GM23338 (cell line): ENCODE measurements around the gene SENP6. TPM values are rescaled to one million over a fixed set of nuclear protein-coding genes. Genes with fewer than 3 reads are reported as not detected.

ENCODE experiments used
- ATAC-seq: fragments of 200-7000 bp; cut with Tn5 transposase; 3 replicates; pipeline ENCODE4 v1.9.1; 2020
- DNase-seq: peaks from one replicate; pipeline ENCODE4 v3.0.0-alpha.2; 2015; ENCODE audit warnings: low spot score
- H2AFZ ChIP-seq: fragments of 200-600 bp; sonication (generic); 2 replicates; pipeline ENCODE4 v1.8.0; 2016; ENCODE audit warnings: antibody characterized with exemption, mild to moderate bottlenecking, moderate library complexity
- H3F3A ChIP-seq: fragments of 200-600 bp; sonication (generic); replicated peaks from 2 replicates; pipeline ENCODE4 v1.8.0; 2017; ENCODE audit warnings: antibody characterized with exemption, mixed run types, low read depth
- H3K27ac ChIP-seq: fragments of 200-600 bp; sonication (generic); 2 replicates; pipeline ENCODE4 v1.6.1; 2016; ENCODE audit warnings: low read depth
- H3K27me3 ChIP-seq: fragments of 200-600 bp; sonication (generic); 2 replicates; pipeline ENCODE4 v1.8.0; 2016; ENCODE audit warnings: mild to moderate bottlenecking, mixed run types, moderate library complexity; ENCODE audit not compliant: insufficient read depth
- H3K36me3 ChIP-seq: fragments of 200-600 bp; sonication (generic); 2 replicates; pipeline ENCODE4 v1.8.0; 2016; ENCODE audit warnings: mild to moderate bottlenecking; ENCODE audit not compliant: insufficient read depth
- H3K4me1 ChIP-seq: fragments of 200-600 bp; sonication (generic); 2 replicates; pipeline ENCODE4 v1.8.0; 2016; ENCODE audit warnings: mild to moderate bottlenecking, moderate library complexity; ENCODE audit not compliant: insufficient read depth
- H3K4me2 ChIP-seq: fragments of 200-600 bp; sonication (generic); 2 replicates; pipeline ENCODE4 v1.7.1; 2017; ENCODE audit warnings: mixed run types
- H3K4me3 ChIP-seq: fragments of 200-600 bp; sonication (generic); 2 replicates; pipeline ENCODE4 v1.6.1; 2016; ENCODE audit warnings: mixed run types
- H3K79me2 ChIP-seq: fragments of 200-600 bp; sonication (generic); replicated peaks from 2 replicates; pipeline ENCODE4 v1.8.0; 2017; ENCODE audit warnings: mild to moderate bottlenecking; ENCODE audit not compliant: insufficient read depth
- H3K9me2 ChIP-seq: fragments of 200-600 bp; sonication (generic); 2 replicates; pipeline ENCODE4 v1.8.0; 2017; ENCODE audit not compliant: insufficient read depth
- H4K20me1 ChIP-seq: fragments of 200-600 bp; sonication (generic); replicated peaks from 2 replicates; pipeline ENCODE4 v1.8.0; 2017; ENCODE audit warnings: mild to moderate bottlenecking; ENCODE audit not compliant: insufficient read depth
- H3K27ac Mint-ChIP-seq: 2 replicates; pipeline ENCODE4 v1.8.0; 2020; ENCODE audit warnings: inconsistent platforms, mild to moderate bottlenecking, moderate library complexity, mixed read lengths
- H3K27me3 Mint-ChIP-seq: 3 replicates; pipeline ENCODE4 v1.8.0; 2022; ENCODE audit warnings: low read depth, mild to moderate bottlenecking, moderate library complexity, mixed read lengths, inconsistent platforms; ENCODE audit not compliant: insufficient read depth, poor library complexity
- H3K36me3 Mint-ChIP-seq: 3 replicates; pipeline ENCODE4 v1.8.0; 2021; ENCODE audit warnings: low read depth, mild to moderate bottlenecking, inconsistent platforms, moderate library complexity, mixed read lengths
- H3K4me1 Mint-ChIP-seq: 3 replicates; pipeline ENCODE4 v1.8.0; 2020; ENCODE audit warnings: mild to moderate bottlenecking, inconsistent platforms, mixed read lengths
- H3K4me3 Mint-ChIP-seq: 3 replicates; pipeline ENCODE4 v1.8.0; 2021; ENCODE audit warnings: moderate library complexity, mild to moderate bottlenecking, inconsistent platforms, mixed read lengths
- H3K9me3 Mint-ChIP-seq: 3 replicates; pipeline ENCODE4 v1.8.0; 2020; ENCODE audit warnings: moderate library complexity, mild to moderate bottlenecking, inconsistent platforms, mixed read lengths
- CREB1 ChIP-seq: fragments of 250-450 bp; sonication (Bioruptor Pico); IDR thresholded peaks from 2 replicates; pipeline ENCODE4 v1.5.0; 2020; ENCODE audit warnings: low read depth, mild to moderate bottlenecking, moderate library complexity
- EZH2 ChIP-seq: fragments of 200-600 bp; sonication (generic); IDR thresholded peaks from one replicate; pipeline ENCODE4 v1.8.0; 2017; ENCODE audit warnings: antibody characterized with exemption, mild to moderate bottlenecking, low read depth; ENCODE audit not compliant: unreplicated experiment
- EZH2phosphoT487 ChIP-seq: fragments of 200-600 bp; sonication (generic); IDR thresholded peaks from one replicate; pipeline ENCODE4 v1.8.1; 2018; ENCODE audit warnings: antibody characterized with exemption; ENCODE audit not compliant: unreplicated experiment
- JUNB ChIP-seq: IDR thresholded peaks from one replicate; pipeline ENCODE4 v1.6.1; 2016; ENCODE audit warnings: antibody characterized with exemption; ENCODE audit not compliant: unreplicated experiment
- NANOG ChIP-seq: IDR thresholded peaks from 2 replicates; pipeline ENCODE4 v1.6.1; 2016; ENCODE audit warnings: antibody characterized with exemption, borderline replicate concordance
- POLR2AphosphoS5 ChIP-seq: IDR thresholded peaks from 2 replicates; pipeline ENCODE4 v1.6.1; 2016; ENCODE audit warnings: antibody characterized with exemption, low read depth
- STAT1 ChIP-seq: IDR thresholded peaks from one replicate; pipeline ENCODE4 v1.6.1; 2016; ENCODE audit warnings: antibody characterized with exemption; ENCODE audit not compliant: unreplicated experiment
- ZNF114 ChIP-seq: fragments of 250-450 bp; sonication (Bioruptor Pico); IDR thresholded peaks from 2 replicates; pipeline ENCODE4 v1.5.0; 2020; ENCODE audit warnings: mild to moderate bottlenecking, moderate library complexity
- ZNF331 ChIP-seq: fragments of 250-450 bp; sonication (Bioruptor Pico); IDR thresholded peaks from 2 replicates; pipeline ENCODE4 v1.5.0; 2020; ENCODE audit warnings: low read depth, mild to moderate bottlenecking, moderate library complexity
- polyA plus RNA-seq: library from polyadenylated mRNA; unstranded; fragments of >200 nt; fragmentation: Nextera tagmentation; extraction: Ambion mirVana; gene quantifications from 2 replicates; pipeline ENCODE4 v1.2.1, GENCODE V29; 2016
- total RNA-seq: library from RNA; depleted of rRNA; stranded (reverse); fragments of >200 nt; shearing (Covaris generic); gene quantifications from 2 replicates; pipeline ENCODE4 v1.2.3, GENCODE V29; 2014
- TF ChIP-seq, protein P1 (sequence below), 2 experiments: fragments of 200-600 bp in 1 of 2; sonication (generic) in 1 of 2; conservative IDR thresholded peaks; 2 replicates each; pipeline versions ENCODE4 v1.5.1 to v1.6.1; 2016 to 2017; ENCODE audit warnings: antibody characterized with exemption in 2 of 2, low read depth in 2 of 2, mild to moderate bottlenecking in 2 of 2, moderate library complexity in 1 of 2
- TF ChIP-seq, protein P2 (sequence below): IDR thresholded peaks from one replicate; pipeline ENCODE4 v1.6.1; 2018; ENCODE audit warnings: antibody characterized with exemption; ENCODE audit not compliant: unreplicated experiment
- TF ChIP-seq, protein P3 (sequence below): fragments of 250-450 bp; sonication (Bioruptor Pico); IDR thresholded peaks from 2 replicates; pipeline ENCODE4 v1.5.0; 2020; ENCODE audit warnings: mild to moderate bottlenecking, moderate library complexity
- TF ChIP-seq, protein P4 (sequence below): IDR thresholded peaks from 2 replicates; pipeline ENCODE4 v1.6.1; 2016; ENCODE audit warnings: antibody characterized with exemption

Gene SENP6
- total and polyA plus RNA-seq, 2 experiments from 2014 or later, result 66.6 to 114 TPM

DNA sequence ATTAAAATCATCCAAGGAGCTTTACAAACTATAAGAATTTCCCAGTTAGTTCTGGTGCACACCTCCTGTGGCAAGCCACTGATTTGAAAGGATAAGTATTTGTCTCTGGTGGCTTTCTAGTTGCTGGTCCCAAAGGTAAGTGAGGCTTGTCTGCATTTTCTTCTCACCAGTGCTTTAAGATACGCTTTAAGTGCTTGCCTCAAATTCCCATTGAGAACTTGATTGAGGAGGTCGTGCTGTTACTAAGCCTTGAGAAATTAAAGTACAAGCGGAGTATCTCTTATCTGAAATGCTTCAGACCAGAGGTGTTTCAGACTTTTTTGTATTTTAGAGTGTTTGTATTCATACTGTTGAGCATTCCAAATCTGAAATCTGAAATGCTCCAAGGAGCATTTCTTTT is 117.5 kb downstream of the SENP6 start:
- Mint-ChIP-seq H3K4me1 (no peaks in the 10 kb centered on the region), H3K36me3 (peaks cover 9% of the 10 kb centered on the region; the same call in 2 of the 3 replicates), H3K27me3 (no peaks in the 10 kb centered on the region), H3K4me3 (no peak overlapping the region), H3K9me3 (no peaks in the 10 kb centered on the region), H3K27ac (no peak overlapping the region)
- Histone ChIP-seq H3K36me3 (peaks cover 14% of the 10 kb centered on the region; the same call in 1 of the 2 replicates), H3K4me1 (no peaks in the 10 kb centered on the region), H3K27me3 (no peaks in the 10 kb centered on the region), H4K20me1 (no peaks in the 10 kb centered on the region), H3K27ac (no peak overlapping the region), H3K79me2 (no peaks in the 10 kb centered on the region), H3K4me2 (no peak overlapping the region), H3K4me3 (no peak overlapping the region), H3F3A (no peaks in the 10 kb centered on the region), H2AFZ (no peak overlapping the region), H3K9me2 (no peaks in the 10 kb centered on the region)
- no peak for TF ChIP-seq JUNB
- TF ChIP-seq STAT1, result no peak
- TF ChIP-seq, protein P1, sequence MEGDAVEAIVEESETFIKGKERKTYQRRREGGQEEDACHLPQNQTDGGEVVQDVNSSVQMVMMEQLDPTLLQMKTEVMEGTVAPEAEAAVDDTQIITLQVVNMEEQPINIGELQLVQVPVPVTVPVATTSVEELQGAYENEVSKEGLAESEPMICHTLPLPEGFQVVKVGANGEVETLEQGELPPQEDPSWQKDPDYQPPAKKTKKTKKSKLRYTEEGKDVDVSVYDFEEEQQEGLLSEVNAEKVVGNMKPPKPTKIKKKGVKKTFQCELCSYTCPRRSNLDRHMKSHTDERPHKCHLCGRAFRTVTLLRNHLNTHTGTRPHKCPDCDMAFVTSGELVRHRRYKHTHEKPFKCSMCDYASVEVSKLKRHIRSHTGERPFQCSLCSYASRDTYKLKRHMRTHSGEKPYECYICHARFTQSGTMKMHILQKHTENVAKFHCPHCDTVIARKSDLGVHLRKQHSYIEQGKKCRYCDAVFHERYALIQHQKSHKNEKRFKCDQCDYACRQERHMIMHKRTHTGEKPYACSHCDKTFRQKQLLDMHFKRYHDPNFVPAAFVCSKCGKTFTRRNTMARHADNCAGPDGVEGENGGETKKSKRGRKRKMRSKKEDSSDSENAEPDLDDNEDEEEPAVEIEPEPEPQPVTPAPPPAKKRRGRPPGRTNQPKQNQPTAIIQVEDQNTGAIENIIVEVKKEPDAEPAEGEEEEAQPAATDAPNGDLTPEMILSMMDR (conservative IDR thresholded peaks at IDR 0.05; ENCODE audit: low read depth in 2 of 2), result no peak
- no peak for TF ChIP-seq EZH2
- TF ChIP-seq CREB1 (CRISPR knock-in tag), result no peak
- no peak for TF ChIP-seq EZH2phosphoT487
- TF ChIP-seq, protein P2, sequence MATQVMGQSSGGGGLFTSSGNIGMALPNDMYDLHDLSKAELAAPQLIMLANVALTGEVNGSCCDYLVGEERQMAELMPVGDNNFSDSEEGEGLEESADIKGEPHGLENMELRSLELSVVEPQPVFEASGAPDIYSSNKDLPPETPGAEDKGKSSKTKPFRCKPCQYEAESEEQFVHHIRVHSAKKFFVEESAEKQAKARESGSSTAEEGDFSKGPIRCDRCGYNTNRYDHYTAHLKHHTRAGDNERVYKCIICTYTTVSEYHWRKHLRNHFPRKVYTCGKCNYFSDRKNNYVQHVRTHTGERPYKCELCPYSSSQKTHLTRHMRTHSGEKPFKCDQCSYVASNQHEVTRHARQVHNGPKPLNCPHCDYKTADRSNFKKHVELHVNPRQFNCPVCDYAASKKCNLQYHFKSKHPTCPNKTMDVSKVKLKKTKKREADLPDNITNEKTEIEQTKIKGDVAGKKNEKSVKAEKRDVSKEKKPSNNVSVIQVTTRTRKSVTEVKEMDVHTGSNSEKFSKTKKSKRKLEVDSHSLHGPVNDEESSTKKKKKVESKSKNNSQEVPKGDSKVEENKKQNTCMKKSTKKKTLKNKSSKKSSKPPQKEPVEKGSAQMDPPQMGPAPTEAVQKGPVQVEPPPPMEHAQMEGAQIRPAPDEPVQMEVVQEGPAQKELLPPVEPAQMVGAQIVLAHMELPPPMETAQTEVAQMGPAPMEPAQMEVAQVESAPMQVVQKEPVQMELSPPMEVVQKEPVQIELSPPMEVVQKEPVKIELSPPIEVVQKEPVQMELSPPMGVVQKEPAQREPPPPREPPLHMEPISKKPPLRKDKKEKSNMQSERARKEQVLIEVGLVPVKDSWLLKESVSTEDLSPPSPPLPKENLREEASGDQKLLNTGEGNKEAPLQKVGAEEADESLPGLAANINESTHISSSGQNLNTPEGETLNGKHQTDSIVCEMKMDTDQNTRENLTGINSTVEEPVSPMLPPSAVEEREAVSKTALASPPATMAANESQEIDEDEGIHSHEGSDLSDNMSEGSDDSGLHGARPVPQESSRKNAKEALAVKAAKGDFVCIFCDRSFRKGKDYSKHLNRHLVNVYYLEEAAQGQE, result no peak
- TF ChIP-seq ZNF114 (CRISPR knock-in tag), result no peak
- TF ChIP-seq NANOG, result no peak
- no peak for TF ChIP-seq ZNF331 (CRISPR knock-in tag)
- TF ChIP-seq, protein P3, sequence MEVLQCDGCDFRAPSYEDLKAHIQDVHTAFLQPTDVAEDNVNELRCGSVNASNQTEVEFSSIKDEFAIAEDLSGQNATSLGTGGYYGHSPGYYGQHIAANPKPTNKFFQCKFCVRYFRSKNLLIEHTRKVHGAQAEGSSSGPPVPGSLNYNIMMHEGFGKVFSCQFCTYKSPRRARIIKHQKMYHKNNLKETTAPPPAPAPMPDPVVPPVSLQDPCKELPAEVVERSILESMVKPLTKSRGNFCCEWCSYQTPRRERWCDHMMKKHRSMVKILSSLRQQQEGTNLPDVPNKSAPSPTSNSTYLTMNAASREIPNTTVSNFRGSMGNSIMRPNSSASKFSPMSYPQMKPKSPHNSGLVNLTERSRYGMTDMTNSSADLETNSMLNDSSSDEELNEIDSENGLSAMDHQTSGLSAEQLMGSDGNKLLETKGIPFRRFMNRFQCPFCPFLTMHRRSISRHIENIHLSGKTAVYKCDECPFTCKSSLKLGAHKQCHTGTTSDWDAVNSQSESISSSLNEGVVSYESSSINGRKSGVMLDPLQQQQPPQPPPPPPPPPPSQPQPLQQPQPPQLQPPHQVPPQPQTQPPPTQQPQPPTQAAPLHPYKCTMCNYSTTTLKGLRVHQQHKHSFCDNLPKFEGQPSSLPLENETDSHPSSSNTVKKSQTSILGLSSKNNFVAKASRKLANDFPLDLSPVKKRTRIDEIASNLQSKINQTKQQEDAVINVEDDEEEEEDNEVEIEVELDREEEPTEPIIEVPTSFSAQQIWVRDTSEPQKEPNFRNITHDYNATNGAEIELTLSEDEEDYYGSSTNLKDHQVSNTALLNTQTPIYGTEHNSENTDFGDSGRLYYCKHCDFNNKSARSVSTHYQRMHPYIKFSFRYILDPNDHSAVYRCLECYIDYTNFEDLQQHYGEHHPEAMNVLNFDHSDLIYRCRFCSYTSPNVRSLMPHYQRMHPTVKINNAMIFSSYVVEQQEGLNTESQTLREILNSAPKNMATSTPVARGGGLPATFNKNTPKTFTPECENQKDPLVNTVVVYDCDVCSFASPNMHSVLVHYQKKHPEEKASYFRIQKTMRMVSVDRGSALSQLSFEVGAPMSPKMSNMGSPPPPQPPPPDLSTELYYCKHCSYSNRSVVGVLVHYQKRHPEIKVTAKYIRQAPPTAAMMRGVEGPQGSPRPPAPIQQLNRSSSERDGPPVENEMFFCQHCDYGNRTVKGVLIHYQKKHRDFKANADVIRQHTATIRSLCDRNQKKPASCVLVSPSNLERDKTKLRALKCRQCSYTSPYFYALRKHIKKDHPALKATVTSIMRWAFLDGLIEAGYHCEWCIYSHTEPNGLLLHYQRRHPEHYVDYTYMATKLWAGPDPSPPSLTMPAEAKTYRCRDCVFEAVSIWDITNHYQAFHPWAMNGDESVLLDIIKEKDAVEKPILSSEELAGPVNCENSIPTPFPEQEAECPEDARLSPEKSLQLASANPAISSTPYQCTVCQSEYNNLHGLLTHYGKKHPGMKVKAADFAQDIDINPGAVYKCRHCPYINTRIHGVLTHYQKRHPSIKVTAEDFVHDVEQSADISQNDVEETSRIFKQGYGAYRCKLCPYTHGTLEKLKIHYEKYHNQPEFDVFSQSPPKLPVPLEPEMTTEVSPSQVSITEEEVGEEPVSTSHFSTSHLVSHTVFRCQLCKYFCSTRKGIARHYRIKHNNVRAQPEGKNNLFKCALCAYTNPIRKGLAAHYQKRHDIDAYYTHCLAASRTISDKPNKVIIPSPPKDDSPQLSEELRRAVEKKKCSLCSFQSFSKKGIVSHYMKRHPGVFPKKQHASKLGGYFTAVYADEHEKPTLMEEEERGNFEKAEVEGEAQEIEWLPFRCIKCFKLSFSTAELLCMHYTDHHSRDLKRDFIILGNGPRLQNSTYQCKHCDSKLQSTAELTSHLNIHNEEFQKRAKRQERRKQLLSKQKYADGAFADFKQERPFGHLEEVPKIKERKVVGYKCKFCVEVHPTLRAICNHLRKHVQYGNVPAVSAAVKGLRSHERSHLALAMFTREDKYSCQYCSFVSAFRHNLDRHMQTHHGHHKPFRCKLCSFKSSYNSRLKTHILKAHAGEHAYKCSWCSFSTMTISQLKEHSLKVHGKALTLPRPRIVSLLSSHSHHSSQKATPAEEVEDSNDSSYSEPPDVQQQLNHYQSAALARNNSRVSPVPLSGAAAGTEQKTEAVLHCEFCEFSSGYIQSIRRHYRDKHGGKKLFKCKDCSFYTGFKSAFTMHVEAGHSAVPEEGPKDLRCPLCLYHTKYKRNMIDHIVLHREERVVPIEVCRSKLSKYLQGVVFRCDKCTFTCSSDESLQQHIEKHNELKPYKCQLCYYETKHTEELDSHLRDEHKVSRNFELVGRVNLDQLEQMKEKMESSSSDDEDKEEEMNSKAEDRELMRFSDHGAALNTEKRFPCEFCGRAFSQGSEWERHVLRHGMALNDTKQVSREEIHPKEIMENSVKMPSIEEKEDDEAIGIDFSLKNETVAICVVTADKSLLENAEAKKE (CRISPR knock-in tag), result no peak
- TF ChIP-seq POLR2AphosphoS5, result no peak
- TF ChIP-seq, protein P4, sequence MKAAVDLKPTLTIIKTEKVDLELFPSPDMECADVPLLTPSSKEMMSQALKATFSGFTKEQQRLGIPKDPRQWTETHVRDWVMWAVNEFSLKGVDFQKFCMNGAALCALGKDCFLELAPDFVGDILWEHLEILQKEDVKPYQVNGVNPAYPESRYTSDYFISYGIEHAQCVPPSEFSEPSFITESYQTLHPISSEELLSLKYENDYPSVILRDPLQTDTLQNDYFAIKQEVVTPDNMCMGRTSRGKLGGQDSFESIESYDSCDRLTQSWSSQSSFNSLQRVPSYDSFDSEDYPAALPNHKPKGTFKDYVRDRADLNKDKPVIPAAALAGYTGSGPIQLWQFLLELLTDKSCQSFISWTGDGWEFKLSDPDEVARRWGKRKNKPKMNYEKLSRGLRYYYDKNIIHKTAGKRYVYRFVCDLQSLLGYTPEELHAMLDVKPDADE, result no peak
- ATAC-seq, result no peak
- no peak for DNase-seq
